Stimulated activated CD8-positive, alpha-beta memory T cell treated with anti-CD3 and anti-CD28 coated beads, Interleukin-2, amount 100 ng/mL, for 1 hour (primary cell): ENCODE measurements around the gene C4B.
"Not testable (repeated sequence)": the region's sequence is repeated elsewhere in the genome, so short reads cannot be mapped to it uniquely, and the experiment has no call there.

Experiments used
- DNase-seq, 2 donors: peaks; one replicate each; pipeline ENCODE4 v3.0.0-alpha.2; 2020; ENCODE audit warnings: low read depth in 2 of 2

The C4B gene

DNA sequence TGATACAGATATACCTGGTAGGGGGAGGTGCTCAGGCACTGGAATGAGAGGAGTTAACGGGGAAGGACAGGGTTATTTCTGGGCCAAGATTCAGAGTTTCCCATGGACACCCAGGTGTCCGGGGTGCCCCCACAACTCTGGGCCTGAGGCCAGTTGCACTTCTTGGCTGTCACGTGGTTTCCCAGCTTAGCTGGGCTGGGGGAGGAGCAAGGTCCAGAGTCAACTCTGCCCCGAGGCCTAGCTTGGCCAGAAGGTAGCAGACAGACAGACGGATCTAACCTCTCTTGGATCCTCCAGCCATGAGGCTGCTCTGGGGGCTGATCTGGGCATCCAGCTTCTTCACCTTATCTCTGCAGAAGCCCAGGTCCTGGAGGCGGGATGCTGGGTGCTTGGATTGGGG is at the start of gene C4B:
TSS of gene C4B (plus strand) at position 249 of the 400 bp plus-strand sequence. CDS start at position 300, 51 bp downstream.
- not testable (repeated sequence) for DNase-seq

DNA sequence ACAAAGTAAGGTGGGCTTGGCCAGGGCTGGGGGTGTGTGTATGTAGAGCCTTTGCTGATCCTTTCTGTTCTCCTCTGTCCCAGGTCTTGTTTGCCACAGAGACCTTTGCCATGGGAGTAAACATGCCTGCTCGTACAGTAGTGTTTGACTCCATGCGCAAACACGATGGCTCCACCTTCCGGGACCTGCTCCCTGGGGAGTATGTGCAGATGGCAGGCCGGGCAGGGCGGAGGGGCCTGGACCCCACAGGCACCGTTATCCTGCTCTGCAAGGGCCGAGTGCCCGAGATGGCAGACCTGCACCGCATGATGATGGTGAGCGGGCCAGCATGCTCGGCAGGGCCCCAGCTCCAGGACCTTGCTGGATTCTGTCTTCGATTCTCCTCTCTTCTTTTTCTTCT is 48.9 kb upstream of the C4B start:
- no peak for DNase-seq

DNA sequence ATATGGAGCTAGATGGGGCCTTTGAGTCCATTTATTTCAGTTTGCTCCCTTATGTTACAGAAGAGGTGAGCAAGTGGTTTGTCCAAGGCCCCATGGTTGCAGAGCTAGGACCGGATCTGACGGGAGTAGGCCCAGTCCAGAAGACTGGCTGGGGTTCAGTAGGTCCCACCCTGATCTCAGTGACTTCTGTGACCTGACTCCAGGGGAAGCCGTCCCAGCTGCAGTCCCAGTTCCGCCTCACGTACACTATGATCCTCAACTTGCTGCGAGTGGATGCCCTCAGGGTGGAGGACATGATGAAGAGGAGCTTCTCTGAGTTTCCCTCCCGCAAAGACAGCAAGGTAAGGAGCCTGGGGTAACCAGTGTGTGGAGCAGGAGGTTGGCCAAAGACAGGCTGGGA is 48.1 kb upstream of the C4B start:
- no peak for DNase-seq

DNA sequence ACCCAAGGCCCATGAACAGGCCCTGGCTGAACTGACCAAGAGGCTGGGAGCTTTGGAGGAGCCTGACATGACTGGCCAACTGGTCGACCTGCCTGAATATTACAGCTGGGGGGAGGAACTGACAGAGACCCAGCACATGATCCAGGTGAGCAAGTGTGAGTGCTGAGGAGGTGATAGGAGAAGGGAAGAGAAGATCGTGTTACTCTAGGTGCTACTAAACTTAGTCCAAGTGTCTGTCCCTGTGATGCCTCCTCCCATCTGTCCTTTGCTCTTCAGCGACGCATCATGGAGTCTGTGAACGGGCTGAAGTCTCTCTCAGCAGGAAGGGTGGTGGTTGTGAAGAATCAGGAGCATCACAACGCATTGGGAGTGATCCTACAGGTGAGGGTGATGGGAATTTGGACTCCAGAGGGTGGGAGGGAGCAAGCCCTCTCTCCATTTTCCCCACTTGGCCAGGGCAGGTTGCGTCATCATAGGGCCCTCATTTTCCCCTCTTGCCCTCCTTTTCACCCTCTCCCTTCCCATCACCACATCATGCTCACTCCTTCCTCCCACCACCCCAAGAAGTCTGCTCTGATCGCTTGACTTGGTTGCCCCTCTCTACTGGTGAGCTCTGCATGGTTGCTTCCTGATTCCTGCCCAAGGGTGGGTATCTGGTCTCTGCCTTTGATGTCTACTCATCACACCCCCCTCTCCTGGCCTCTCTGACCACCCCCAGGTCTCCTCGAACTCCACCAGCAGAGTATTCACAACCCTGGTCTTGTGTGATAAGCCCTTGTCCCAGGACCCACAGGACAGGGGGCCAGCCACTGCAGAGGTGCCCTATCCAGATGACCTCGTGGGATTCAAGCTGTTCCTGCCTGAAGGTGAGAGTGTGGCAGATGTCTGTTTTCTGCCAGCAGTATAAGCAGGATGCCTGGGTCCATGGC is 47.3 kb upstream of the C4B start:
- no peak for DNase-seq

DNA sequence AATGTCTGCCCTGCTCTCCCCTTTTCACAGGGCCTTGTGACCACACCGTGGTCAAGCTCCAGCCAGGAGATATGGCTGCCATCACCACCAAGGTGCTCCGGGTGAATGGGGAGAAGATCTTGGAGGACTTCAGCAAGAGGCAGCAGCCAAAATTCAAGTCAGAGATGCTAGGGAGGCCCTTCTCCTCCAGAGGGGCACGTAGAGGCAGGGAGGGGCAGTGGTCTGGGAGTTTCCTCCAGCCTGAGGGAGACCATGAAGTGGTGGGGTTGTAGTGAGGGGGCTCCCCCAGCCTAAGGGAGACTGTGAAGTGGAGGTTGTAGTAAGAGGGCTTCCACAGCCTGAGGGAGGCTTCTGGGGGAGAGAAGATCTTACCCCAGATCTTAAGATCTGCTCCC is 46.7 kb upstream of the C4B start:
- DNase-seq = no peak

DNA sequence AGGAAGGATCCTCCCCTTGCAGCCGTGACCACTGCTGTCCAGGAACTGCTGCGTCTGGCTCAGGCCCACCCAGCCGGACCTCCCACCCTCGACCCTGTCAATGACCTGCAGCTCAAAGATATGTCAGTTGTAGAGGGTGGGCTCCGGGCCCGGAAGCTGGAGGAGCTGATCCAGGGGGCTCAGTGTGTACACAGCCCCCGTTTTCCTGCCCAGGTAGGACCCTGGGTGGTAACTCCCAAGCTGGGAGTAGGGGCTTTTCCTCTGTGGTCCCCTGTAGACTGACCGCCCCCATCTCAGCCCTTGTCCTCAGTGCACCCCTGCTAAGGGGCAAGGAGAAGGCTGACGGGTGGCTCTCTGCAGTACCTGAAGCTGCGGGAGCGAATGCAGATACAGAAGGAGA is 46.3 kb upstream of the C4B start:
- no peak for DNase-seq

DNA sequence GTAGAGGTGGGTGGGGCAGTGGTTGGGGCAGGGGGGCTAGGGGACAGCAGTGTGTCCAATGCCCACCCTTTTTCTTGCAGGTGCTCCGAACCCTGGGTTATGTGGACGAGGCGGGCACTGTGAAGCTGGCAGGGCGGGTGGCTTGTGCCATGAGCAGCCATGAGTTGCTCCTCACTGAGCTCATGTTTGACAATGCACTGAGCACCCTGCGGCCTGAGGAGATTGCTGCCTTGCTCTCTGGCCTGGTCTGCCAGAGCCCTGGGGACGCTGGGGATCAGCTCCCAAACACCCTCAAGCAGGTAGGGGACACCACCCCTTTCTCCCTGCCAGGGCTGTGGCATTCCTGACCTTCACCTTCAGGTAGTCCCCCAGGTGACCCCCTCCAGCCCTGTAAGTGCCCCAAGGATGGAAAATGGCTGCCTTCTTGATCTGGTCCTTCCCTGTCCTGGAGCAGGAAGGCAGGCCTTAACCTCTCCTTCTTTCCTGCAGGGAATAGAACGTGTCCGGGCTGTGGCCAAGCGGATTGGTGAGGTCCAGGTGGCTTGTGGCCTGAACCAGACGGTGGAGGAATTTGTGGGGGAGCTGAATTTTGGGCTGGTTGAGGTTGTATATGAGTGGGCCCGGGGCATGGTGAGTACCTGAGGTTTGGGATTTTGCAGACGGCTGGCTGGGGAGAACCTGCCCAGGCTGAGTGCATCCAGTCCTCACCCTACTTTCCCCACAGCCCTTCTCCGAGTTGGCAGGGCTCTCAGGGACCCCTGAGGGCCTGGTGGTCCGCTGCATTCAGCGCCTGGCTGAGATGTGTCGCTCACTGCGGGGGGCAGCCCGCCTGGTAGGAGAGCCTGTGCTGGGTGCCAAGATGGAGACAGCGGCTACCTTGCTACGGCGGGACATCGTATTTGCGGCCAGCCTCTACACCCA is 45.5 kb upstream of the C4B start:
- no peak for DNase-seq

DNA sequence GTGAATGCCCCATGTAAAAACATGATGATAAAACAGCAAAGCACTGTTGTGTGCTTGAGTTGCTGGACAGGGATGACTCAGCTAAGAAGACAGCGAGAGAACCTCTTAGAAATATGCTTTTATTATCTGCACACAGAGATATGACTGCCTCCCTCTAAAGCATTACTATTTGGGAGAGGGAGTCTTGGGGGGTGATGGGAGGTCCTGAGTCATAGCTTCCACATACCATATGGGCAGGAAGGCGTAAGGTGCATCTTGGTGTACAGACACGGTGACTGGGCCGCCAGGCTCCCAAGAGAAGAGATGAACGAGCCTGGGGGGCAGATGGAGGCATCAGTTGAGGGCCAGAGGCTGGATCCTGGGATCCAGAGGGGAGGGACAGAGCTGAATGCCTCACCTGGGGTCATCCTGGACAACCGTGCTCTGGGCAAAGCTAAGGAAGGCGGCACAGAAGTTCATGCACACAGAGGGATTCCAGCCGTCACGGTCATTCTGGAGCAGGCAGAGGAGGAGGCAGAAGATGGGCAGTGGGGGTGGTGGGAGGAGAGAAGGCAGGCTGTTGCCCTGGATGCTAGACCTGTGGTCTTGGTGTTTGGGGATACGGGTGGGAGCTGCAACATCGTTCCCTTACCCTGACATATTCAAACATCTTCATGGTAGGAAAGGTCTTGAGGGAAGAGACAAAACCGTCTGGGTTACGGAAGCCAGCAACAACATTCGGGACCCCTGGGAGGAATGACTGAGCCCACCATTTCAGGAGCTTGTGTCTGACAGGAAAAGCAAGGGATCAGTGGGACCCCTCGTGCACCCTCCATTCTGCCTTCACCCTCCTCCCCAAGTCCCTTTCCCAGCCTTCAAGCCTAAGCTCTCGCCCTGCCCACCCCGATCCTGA is 44.6 kb upstream of the C4B start:
- DNase-seq = no peak

DNA sequence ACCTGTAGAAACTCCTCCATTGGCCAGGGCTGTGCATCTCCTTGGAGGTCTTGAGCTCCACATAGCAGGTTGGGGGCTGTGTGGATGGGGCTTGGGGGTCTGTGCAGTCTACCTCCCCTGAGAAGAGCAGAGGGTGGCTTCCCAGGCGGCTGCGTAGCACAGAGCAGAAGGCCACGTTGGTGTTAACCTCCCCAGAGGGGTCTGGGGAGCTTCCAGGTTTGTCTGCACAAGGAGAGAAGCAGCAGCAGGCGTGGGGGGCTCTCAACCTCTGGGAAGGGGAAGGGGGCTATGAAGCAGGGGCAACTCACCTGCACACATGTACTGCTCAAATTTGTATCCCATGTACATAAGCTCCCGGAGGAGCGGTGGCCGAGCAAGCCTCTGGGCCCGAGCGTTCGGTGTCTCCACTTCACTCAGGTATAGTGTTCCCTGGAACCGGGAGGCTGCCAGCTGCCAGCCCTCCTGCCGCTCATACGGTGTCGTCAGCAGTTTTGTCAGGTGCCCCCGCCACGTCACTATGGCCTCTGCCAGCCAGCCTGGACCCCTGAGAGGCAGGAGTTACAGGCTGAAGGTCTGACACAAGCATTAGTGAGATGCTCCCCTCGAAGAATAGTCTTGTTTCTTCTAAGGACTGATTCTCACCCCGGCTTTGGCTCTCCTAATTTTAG is 43.9 kb upstream of the C4B start:
- no peak for DNase-seq

DNA sequence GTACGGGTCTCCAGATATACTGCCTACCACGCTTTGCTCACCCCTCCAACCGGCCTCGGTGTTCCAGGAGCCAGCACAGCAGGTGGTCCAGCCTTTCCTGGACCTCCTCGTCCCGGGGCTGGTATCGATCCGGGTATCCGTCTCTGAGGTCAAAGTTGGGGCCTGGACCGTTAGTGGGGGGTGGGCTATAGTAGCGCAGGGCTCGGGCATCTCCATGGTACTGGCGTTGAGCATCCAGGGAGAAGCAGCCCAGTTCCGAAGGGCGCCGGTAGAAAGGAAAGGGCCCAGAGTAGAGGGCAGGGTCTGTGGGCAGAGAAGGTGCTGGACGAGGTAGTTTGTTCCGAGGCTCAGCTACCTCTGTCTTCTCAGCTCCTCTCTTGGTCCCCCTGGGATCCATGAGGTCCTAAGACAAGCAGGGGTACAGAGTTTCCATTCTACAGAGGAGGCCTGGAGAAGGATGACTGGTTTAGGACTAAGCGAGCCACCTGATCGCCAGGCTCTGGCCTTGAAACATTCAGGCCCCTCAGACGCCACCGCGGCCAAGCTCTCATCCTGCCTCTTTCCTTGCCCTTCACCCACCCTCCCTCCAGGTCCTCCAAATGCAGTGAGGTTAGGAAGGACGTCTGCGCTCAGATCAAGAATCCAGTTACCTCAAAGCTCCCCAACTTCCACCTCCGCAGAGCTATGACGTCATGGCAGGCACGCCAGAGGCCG is 43.2 kb upstream of the C4B start:
- no peak for DNase-seq

DNA sequence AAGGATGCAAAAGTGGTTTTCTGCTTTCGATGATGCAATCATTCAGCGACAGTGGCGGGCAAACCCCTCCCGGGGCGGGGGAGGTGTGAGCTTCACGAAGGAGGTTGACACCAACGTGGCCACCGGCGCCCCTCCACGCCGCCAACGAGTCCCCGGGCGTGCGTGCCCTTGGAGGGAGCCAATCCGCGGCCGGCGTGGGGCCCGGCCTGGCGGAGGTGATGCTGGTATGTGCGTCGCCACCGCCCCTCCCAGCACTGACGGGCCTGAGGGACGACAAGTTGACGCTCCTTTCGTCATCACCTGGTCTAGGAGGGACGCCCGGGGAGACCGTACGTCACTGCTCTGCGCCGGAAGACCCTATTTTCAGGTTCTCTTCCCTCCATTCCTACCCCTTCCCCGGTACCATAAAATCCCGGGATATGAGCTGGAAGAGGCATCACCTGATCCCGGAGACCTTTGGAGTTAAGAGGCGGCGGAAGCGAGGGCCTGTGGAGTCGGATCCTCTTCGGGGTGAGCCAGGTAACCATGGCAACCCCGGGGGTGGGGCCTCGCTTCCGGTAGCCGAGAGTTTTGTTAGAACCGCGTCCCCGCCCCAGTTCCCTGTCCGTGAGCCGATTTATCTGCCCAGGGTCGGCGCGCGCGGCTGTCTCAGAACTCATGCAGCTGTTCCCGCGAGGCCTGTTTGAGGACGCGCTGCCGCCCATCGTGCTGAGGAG is 42.4 kb upstream of the C4B start, which contains the start of gene DXO:
TSS of gene DXO (minus strand) at position 146 of the 716 bp plus-strand sequence. CDS start 463 bp downstream, outside the sequence.
- peak; percentile 93 to 94 for DNase-seq

DNA sequence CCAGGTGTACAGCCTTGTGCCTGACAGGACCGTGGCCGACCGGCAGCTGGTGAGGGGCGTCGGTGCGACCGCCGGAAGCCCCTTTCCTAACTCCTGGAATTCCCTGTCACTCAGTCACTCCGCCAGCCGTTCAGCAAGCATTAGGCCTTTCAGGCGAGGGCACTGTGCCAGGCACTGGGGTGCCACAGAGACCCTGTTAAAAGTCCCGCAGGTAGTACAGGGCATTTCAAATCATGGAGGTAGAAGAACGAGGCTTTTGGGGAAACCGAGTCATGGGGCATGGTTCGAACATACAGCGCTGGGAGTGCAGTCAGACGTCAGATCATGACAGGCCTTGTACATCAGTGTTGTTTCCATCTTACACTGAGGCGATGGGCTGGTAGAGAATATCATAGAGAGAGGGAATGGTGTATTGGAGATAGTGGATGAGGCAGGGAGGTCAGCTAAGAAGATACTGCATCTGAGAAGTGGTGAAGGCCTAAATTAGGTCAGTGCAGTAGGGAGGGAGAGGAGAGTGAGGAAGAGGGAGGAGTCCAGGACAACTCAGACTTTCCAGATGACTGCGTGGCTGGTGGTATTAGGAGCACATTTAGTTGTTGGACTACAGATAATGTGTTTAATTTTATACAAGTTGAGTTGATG is 41.8 kb upstream of the C4B start:
- no peak for DNase-seq

DNA sequence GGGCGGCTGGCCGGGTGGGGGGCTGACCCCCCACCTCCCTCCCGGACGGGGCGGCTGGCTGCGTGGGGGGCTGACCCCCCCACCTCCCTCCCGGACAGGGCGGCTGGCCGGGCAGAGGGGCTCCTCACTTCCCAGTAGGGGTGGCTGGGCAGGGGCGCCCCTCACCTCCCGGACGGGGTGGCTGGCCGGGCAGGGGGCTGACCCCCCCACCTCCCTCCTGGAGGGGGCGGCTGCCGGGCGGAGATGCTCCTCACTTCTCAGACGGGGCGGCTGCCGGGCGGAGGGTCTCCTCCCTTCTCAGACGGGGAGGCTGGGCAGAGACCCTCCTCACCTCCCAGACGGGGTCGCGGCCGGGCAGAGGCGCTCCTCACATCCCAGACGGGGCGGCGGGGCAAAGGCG is 38.5 kb upstream of the C4B start:
- not testable (repeated sequence) for DNase-seq

DNA sequence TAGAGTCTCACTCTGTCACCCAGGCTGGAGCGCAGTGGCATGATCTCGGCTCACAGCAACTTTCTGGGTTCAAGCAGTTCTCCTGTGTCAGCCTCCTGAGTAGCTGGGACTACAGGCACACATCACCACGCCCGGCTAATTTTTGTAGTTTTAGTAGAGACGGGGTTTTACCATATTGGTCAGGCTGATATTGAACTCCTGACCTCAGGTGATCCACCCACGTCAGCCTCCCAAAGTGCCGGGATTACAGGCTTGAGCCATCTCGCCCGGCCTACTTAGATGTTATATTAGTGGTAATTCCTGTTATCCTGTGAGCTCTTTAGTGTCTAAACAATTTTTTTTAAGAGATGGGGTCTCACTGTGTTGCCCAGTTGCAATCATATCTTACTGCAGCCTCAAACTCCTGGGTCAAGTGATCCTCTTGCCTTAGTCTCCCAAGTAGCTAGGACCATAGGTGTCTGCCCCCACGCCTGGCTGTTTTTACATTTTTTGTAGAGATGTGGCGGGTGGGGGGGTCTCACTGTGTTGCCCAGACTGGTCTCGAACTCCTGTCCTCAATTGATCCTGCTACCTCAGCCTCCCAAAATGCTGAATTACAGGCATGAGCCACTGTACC is 36.7 kb upstream of the C4B start:
- DNase-seq = no peak

DNA sequence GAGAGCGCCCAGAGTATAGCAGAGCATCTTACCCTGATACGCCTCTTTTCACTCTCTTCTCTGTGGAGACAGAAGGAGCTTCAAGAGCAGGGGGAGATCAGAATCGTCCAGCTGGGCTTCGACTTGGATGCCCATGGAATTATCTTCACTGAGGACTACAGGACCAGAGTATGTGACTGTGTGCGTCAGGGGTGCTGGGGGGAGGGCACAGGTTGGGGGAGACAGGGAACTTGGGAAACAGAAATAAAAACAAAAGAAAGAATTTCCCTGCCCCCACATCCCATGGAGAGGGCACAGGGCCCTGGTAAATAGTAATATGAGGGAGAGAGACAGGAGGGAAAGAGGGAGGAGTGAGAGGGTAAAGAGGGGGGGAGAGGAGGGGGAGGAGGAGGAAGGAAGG is 35.8 kb upstream of the C4B start:
- DNase-seq = no peak

DNA sequence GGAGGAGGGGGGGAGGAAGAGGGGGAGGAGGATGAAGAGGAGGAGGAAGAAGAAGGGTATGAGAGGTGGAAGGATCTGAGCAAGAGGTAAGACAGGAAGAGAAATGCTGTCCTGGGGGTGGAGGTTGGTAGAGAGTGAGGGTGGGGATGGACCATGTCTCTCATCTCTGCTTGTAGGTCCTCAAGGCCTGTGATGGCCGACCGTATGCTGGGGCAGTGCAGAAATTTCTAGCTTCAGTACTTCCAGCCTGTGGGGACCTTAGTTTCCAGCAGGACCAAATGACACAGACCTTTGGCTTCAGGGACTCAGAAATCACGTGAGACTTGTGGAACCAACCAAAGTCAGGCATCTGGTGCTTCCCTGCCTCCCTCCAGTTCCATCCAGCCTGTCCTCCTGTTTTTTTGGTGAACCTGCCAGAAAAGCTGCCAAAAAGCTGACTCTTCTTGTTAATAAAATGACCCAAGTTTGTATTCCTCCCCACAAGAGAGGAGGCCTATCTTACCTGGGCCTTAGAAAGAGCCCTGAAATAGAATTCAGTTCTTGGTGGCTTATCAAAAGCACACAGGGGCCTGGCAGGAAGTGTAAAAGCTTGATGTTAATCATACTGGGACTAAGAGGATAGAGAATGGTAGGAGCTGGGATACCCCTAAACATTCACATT is 35.2 kb upstream of the C4B start:
- DNase-seq = no peak

DNA sequence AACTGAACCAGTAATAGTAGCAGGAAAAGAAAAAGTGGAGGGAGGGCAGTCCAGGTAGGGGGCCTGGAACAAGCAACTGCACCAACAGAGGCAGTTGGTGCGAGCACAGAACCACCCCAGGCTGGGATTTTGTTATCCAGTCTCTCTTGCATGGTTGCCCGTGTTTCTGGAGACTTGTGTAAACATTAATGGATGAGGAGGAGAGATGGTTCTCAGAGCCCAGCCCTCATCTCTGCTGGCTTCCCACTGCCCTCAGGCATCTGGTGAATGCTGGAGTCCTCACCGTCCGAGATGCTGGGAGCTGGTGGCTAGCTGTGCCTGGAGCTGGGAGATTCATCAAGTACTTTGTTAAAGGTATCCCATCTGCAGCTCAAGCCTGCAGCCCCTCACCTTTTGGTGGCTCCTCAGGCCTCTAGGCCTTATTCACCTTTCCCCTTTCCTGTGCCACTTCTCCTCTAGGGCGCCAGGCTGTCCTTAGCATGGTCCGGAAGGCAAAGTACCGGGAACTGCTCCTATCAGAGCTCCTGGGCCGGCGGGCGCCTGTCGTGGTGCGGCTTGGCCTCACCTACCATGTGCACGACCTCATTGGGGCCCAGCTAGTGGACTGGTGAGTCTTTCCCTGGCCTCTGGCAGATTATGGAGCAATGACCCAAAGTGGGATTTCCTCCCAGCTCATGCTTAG is 34.3 kb upstream of the C4B start:
- DNase-seq = not testable (repeated sequence)
